GM18951 (cell line): ENCODE data around the gene PNRC2.

Experiments used
- POLR2A ChIP-seq: IDR thresholded peaks from 4 replicates; pipeline ENCODE4 v1.6.1; 2011; ENCODE audit warnings: mild to moderate bottlenecking; ENCODE audit not compliant: insufficient read length, insufficient read depth; ENCODE audit errors: extremely low read depth
- in situ Hi-C: fragments of 300-500 bp; cut with MboI; formaldehyde crosslinking; loops from one replicate; pipeline ENCODE4 v1.12.0; 2022; ENCODE audit warnings: low sequenced_read_pairs, mixed read lengths, inconsistent platforms; ENCODE audit not compliant: unreplicated experiment

Gene PNRC2

GRCh38 chr1:23960291-23961020, 828 bp downstream of the PNRC2 start:
- TF ChIP-seq POLR2A, result no peak
- in situ Hi-C loops, result no loop called here

- TF ChIP-seq POLR2A, result peak; percentile 36
- in situ Hi-C loops, result no loop called here
Observed at GRCh38 chr1:23963617-23964234, 4.1 kb downstream of the PNRC2 start.

- in situ Hi-C loops, result no loop called here
- TF ChIP-seq POLR2A, result peak; percentile 39
Observed at GRCh38 chr1:23964235-23964668, 4.6 kb downstream of the PNRC2 start.

- no peak for TF ChIP-seq POLR2A
Observed at GRCh38 chr1:23964790-23965740, 5.4 kb downstream of the PNRC2 start.

GRCh38 chr1:23966973-23967493, 7.4 kb downstream of the PNRC2 start:
- in situ Hi-C loops, result no loop called here
- TF ChIP-seq POLR2A, result no peak

More at GRCh38 chr1:23964790-23965740, 5.4 kb downstream of the PNRC2 start:
- in situ Hi-C loops, result no loop called here

GRCh38 chr1:23967871-23968270, 8.2 kb downstream of the PNRC2 start:
- no peak for TF ChIP-seq POLR2A
- in situ Hi-C loops, result no loop called here

GRCh38 chr1:23977187-23977853, 17.7 kb downstream of the PNRC2 start:
- in situ Hi-C loops, result no loop called here
- TF ChIP-seq POLR2A, result no peak

- TF ChIP-seq POLR2A, result no peak
Observed at GRCh38 chr1:23977854-23978191, 18.2 kb downstream of the PNRC2 start.

GRCh38 chr1:23978805-23979204, 19.2 kb downstream of the PNRC2 start:
- in situ Hi-C loops, result no loop called here
- TF ChIP-seq POLR2A, result no peak

More at GRCh38 chr1:23977854-23978191, 18.2 kb downstream of the PNRC2 start:
- in situ Hi-C loops, result no loop called here

GRCh38 chr1:23979387-23979880, 19.8 kb downstream of the PNRC2 start:
- TF ChIP-seq POLR2A, result no peak
- in situ Hi-C loops, result no loop called here

- in situ Hi-C loops, result no loop called here
- TF ChIP-seq POLR2A, result peak; percentile 99
Observed at GRCh38 chr1:23979881-23980727, 20.5 kb downstream of the PNRC2 start, which contains the start of gene SRSF10. SRSF10 (minus strand) TSS chr1:23980327; CDS start chr1:23980255, 72 bp downstream.

- TF ChIP-seq POLR2A, result no peak
- in situ Hi-C loops, result no loop called here
Observed at GRCh38 chr1:23980728-23981070, 21.1 kb downstream of the PNRC2 start.
